ENCODE data around the gene PLCD1. TPM values are rescaled to one million over a fixed set of nuclear protein-coding genes. Genes with fewer than 3 reads are reported as not detected.

Gene PLCD1
- total RNA-seq, 1 donor, result 23.2 TPM

GRCh38 chr3:37969596-37970100, 59.8 kb downstream of the PLCD1 start:
- Histone ChIP-seq H2AFZ (ENCODE audit: low read length) (no peak overlapping the region), H3K4me1 (ENCODE audit: insufficient read depth, low read length) (no peaks in the 10 kb centered on the region), H3K27me3 (ENCODE audit: insufficient read depth, low read length) (no peaks in the 10 kb centered on the region), H3K4me3 (ENCODE audit: insufficient read depth, low read length) (no peak overlapping the region), H3K36me3 (ENCODE audit: insufficient read depth, low read length) (no peaks in the 10 kb centered on the region), H3K4me2 (ENCODE audit: insufficient read depth, low read length) (no peak overlapping the region), H3K79me2 (ENCODE audit: insufficient read depth, low read length) (no peaks in the 10 kb centered on the region), H4K20me1 (ENCODE audit: insufficient read depth, low read length) (no peaks in the 10 kb centered on the region), H3K9me3 (ENCODE audit: low read depth, low read length) (no peaks in the 10 kb centered on the region), H3K27ac (ENCODE audit: low read depth, low read length) (no peak overlapping the region)
- no peak for DNase-seq (ENCODE audit: insufficient read length, low spot score, missing footprints)
- TF ChIP-seq CTCF (IDR thresholded peaks at IDR 0.05; ENCODE audit: extremely low read depth, low read depth, low read length), result no peak

DNA sequence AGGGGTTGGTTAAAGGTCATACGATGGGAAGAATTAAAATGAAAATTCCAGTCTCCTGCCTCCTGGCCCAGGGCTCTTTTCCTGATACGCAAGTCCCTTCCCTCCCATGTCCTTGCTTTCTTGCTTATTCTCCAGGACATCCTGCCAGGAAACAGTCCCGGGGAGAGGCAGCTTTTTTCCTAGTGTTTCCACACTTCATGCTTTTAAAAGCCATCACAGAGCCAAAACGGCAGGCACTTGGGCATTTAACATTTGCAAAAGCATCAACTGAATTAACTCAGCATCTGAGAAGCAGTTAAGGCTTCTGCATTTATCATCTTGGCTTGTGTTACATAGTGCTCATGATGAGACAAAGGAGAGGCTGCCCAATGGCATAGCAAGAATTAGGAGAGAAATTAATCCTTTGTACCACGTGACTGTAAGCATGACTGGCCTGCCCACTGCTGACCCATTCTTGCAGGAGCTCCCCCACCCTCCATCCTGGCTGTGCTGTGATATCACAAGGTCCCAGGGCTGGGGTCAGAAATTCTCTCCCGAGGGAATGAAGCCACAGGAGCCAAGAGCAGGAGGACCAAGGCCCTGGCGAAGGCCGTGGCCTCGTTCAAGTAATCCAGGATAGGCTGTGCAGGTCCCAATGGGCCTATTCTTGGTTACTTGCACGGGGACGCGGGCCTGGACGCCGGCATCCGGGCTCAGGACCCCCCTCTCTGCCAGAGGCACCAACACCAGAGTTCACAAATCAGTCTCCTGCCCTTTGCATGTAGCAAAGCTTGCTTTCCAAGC, 60.4 kb downstream of the PLCD1 start:
- peak; percentile 47 for DNase-seq (ENCODE audit: insufficient read length, low spot score, missing footprints)
- Histone ChIP-seq H3K4me1 (ENCODE audit: insufficient read depth, low read length) (no peaks in the 10 kb centered on the region), H3K4me2 (ENCODE audit: insufficient read depth, low read length) (no peak overlapping the region), H3K27ac (ENCODE audit: low read depth, low read length) (no peak overlapping the region), H3K36me3 (ENCODE audit: insufficient read depth, low read length) (no peaks in the 10 kb centered on the region), H3K4me3 (ENCODE audit: insufficient read depth, low read length) (no peak overlapping the region), H3K9me3 (ENCODE audit: low read depth, low read length) (no peaks in the 10 kb centered on the region), H3K27me3 (ENCODE audit: insufficient read depth, low read length) (no peaks in the 10 kb centered on the region), H3K79me2 (ENCODE audit: insufficient read depth, low read length) (no peaks in the 10 kb centered on the region), H2AFZ (ENCODE audit: low read length) (peak overlapping the region; percentile 2), H4K20me1 (ENCODE audit: insufficient read depth, low read length) (no peaks in the 10 kb centered on the region)
- TF ChIP-seq CTCF (IDR thresholded peaks at IDR 0.05; ENCODE audit: extremely low read depth, low read depth, low read length), result no peak

- TF ChIP-seq CTCF (IDR thresholded peaks at IDR 0.05; ENCODE audit: extremely low read depth, low read depth, low read length), result no peak
- no peaks in the 10 kb centered on the region for H3K79me2 ChIP-seq (ENCODE audit: insufficient read depth, low read length)
- no peaks in the 10 kb centered on the region for H3K9me3 ChIP-seq (ENCODE audit: low read depth, low read length)
- H3K27ac ChIP-seq (ENCODE audit: low read depth, low read length), result no peak overlapping the region
- H3K27me3 ChIP-seq (ENCODE audit: insufficient read depth, low read length), result no peaks in the 10 kb centered on the region
- no peak overlapping the region for H3K4me2 ChIP-seq (ENCODE audit: insufficient read depth, low read length)
- H3K4me1 ChIP-seq (ENCODE audit: insufficient read depth, low read length), result no peaks in the 10 kb centered on the region
- DNase-seq (ENCODE audit: insufficient read length, low spot score, missing footprints), result no peak
- no peaks in the 10 kb centered on the region for H3K36me3 ChIP-seq (ENCODE audit: insufficient read depth, low read length)
- H3K4me3 ChIP-seq (ENCODE audit: insufficient read depth, low read length), result no peak overlapping the region
- no peak overlapping the region for H2AFZ ChIP-seq (ENCODE audit: low read length)
- no peaks in the 10 kb centered on the region for H4K20me1 ChIP-seq (ENCODE audit: insufficient read depth, low read length)
These were observed 61.2 kb downstream of the PLCD1 start for GRCh38 chr3:37968199-37968598.

- H3K4me1 ChIP-seq (ENCODE audit: insufficient read depth, low read length), result no peaks in the 10 kb centered on the region
These were observed 62.1 kb downstream of the PLCD1 start for GRCh38 chr3:37967260-37967881.

More at GRCh38 chr3:37967260-37967881, 62.1 kb downstream of the PLCD1 start:
- Histone ChIP-seq H3K27ac (ENCODE audit: low read depth, low read length) (no peak overlapping the region), H4K20me1 (ENCODE audit: insufficient read depth, low read length) (no peaks in the 10 kb centered on the region), H3K4me3 (ENCODE audit: insufficient read depth, low read length) (no peak overlapping the region), H3K9me3 (ENCODE audit: low read depth, low read length) (no peaks in the 10 kb centered on the region), H2AFZ (ENCODE audit: low read length) (peak overlapping the region; percentile 36), H3K27me3 (ENCODE audit: insufficient read depth, low read length) (no peaks in the 10 kb centered on the region), H3K36me3 (ENCODE audit: insufficient read depth, low read length) (no peaks in the 10 kb centered on the region), H3K4me2 (ENCODE audit: insufficient read depth, low read length) (no peak overlapping the region), H3K79me2 (ENCODE audit: insufficient read depth, low read length) (no peaks in the 10 kb centered on the region)
- peak; percentile 94 for DNase-seq (ENCODE audit: insufficient read length, low spot score, missing footprints)
- peak; percentile 91 for TF ChIP-seq CTCF (IDR thresholded peaks at IDR 0.05; ENCODE audit: extremely low read depth, low read depth, low read length)
